Stimulated activated CD8-positive, alpha-beta memory T cell treated with anti-CD3 and anti-CD28 coated beads, Interleukin-15, amount 100 ng/mL, for 24 hours (primary cell): ENCODE data around the gene BMERB1.
"Not testable (repeated sequence)": the region's sequence is repeated elsewhere in the genome, so short reads cannot be mapped to it uniquely, and the experiment has no call there.

ENCODE experiments used
- DNase-seq: peaks from one replicate; pipeline ENCODE4 v3.0.0-alpha.2; 2020; ENCODE audit warnings: low read depth

BMERB1 gene

GRCh38 chr16:15523939-15524338, 89.6 kb downstream of the BMERB1 start:
- DNase-seq = no peak

GRCh38 chr16:15524966-15525365, 90.6 kb downstream of the BMERB1 start:
- DNase-seq = no peak

- no peak for DNase-seq
Measured at GRCh38 chr16:15526097-15526496, 91.7 kb downstream of the BMERB1 start.

- DNase-seq = no peak
Measured at GRCh38 chr16:15526731-15527130, 92.3 kb downstream of the BMERB1 start.

- DNase-seq = no peak
Measured at GRCh38 chr16:15529673-15530072, 95.3 kb downstream of the BMERB1 start.

GRCh38 chr16:15530085-15530484, 95.7 kb downstream of the BMERB1 start:
- DNase-seq = no peak

GRCh38 chr16:15532825-15533224, 98.4 kb downstream of the BMERB1 start:
- DNase-seq = no peak

GRCh38 chr16:15533386-15533785, 99.0 kb downstream of the BMERB1 start:
- no peak for DNase-seq

GRCh38 chr16:15535772-15536171, 101.4 kb downstream of the BMERB1 start:
- DNase-seq = no peak

GRCh38 chr16:15536843-15537242, 102.5 kb downstream of the BMERB1 start:
- no peak for DNase-seq

GRCh38 chr16:15538507-15538906, 104.1 kb downstream of the BMERB1 start:
- DNase-seq = no peak

GRCh38 chr16:15539197-15539596, 104.8 kb downstream of the BMERB1 start:
- DNase-seq = no peak

- no peak for DNase-seq
Measured at GRCh38 chr16:15542261-15542660, 107.9 kb downstream of the BMERB1 start.

GRCh38 chr16:15542734-15543347, 108.5 kb downstream of the BMERB1 start:
- no peak for DNase-seq

GRCh38 chr16:15544405-15544804, 110.0 kb downstream of the BMERB1 start:
- no peak for DNase-seq

GRCh38 chr16:15545544-15545943, 111.2 kb downstream of the BMERB1 start:
- DNase-seq = no peak

- DNase-seq = not testable (repeated sequence)
Measured at GRCh38 chr16:15547072-15547767, 112.8 kb downstream of the BMERB1 start.

- no peak for DNase-seq
Measured at GRCh38 chr16:15547768-15548096, 113.3 kb downstream of the BMERB1 start.

GRCh38 chr16:15548482-15548891, 114.1 kb downstream of the BMERB1 start:
- DNase-seq = no peak

- DNase-seq = no peak
Measured at GRCh38 chr16:15552507-15552906, 118.1 kb downstream of the BMERB1 start.

- no peak for DNase-seq
Measured at GRCh38 chr16:15553313-15554088, 119.1 kb downstream of the BMERB1 start.

GRCh38 chr16:15556130-15556529, 121.7 kb downstream of the BMERB1 start:
- no peak for DNase-seq

- DNase-seq = no peak
Measured at GRCh38 chr16:15557258-15557657, 122.9 kb downstream of the BMERB1 start.
